Measurements from ENCODE around the gene ERG. TPM values are rescaled to one million over a fixed set of nuclear protein-coding genes. Genes with fewer than 3 reads are reported as not detected.
A peak's percentile ranks its signal among the peaks of the same experiment; 100 is the strongest.

The ERG gene
- polyA plus RNA-seq, 2 of the 4 experiments (the other 2 are of a cell fraction): not detected

- TF ChIP-seq RNF2 (IDR thresholded peaks at IDR 0.05; ENCODE audit: borderline replicate concordance, low read depth): no peak
- TF ChIP-seq CHD4 (IDR thresholded peaks at IDR 0.05; ENCODE audit: borderline replicate concordance): no peak
- TF ChIP-seq KDM5A (IDR thresholded peaks at IDR 0.05): no peak
These were observed 163.4 kb downstream of the ERG start (continued) for GRCh38 chr21:38334866-38335265.

- no peak overlapping the region for H3K4me2 ChIP-seq
- CTCF ChIA-PET: interaction anchor here (1.1 kb wide), 1 partner anchor 416 kb away, joined by 3 read pairs; no protein-coding TSS in a partner anchor
- H3K27ac ChIP-seq: peak overlapping the region in 1 of 2 experiments; percentile 32; a peak in 1 of 6 replicates
- WGBS (ENCODE audit: missing lambda C conversion rate): 77% methylated on average over 8 of the region's 8 CpGs
- DNase-seq (ENCODE audit: low read depth in 1 of 2, low spot score in 1 of 2): no peak
- H3K9me3 ChIP-seq: no peaks in the 10 kb centered on the region
- H3K4me1 ChIP-seq: no peaks in the 10 kb centered on the region
- no peak for ATAC-seq
- no peak for FAIRE-seq
- TF ChIP-seq POLR2AphosphoS2 (conservative IDR thresholded peaks at IDR 0.05; ENCODE audit: low read length) (no peak), HOXB13 (CRISPR knock-in tag; IDR thresholded peaks at IDR 0.05; ENCODE audit: low read depth) (no peak), E2F6 (IDR thresholded peaks at IDR 0.05; ENCODE audit: borderline replicate concordance, low read depth) (no peak), NPAS2 (CRISPR knock-in tag; IDR thresholded peaks at IDR 0.05; ENCODE audit: borderline replicate concordance) (no peak), HDAC2 (IDR thresholded peaks at IDR 0.05) (no peak), CBX8 (IDR thresholded peaks at IDR 0.05) (no peak), SMC3 (IDR thresholded peaks at IDR 0.05) (no peak), HOXB5 (CRISPR knock-in tag; IDR thresholded peaks at IDR 0.05) (no peak)
- POLR2A ChIA-PET: no interaction called here
- no peak overlapping the region for H3K4me3 ChIP-seq
These were observed 164.7 kb downstream of the ERG start for GRCh38 chr21:38333301-38334272.

- 53% methylated on average over 2 of the region's 2 CpGs for WGBS (ENCODE audit: missing lambda C conversion rate)
- H3K4me3 ChIP-seq: no peak overlapping the region
- TF ChIP-seq MAFK (IDR thresholded peaks at IDR 0.05; ENCODE audit: partially characterized antibody) (no peak), POLR2A (IDR thresholded peaks at IDR 0.05; ENCODE audit: low read length) (no peak), FOSB (CRISPR knock-in tag; IDR thresholded peaks at IDR 0.05) (no peak), RCOR1 (IDR thresholded peaks at IDR 0.05; ENCODE audit: low read depth, low read length) (no peak)
- TF ChIP-seq, protein P1, sequence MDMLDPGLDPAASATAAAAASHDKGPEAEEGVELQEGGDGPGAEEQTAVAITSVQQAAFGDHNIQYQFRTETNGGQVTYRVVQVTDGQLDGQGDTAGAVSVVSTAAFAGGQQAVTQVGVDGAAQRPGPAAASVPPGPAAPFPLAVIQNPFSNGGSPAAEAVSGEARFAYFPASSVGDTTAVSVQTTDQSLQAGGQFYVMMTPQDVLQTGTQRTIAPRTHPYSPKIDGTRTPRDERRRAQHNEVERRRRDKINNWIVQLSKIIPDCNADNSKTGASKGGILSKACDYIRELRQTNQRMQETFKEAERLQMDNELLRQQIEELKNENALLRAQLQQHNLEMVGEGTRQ (IDR thresholded peaks at IDR 0.05): no peak
- H3K27ac ChIP-seq: no peak overlapping the region
- ChIA-PET POLR2A (no interaction called here), CTCF (interaction anchor here (0.9 kb wide), 1 partner anchor 202 kb away, joined by 3 read pairs; no protein-coding TSS in a partner anchor)
- H3K4me1 ChIP-seq: 0 out of 3 replicates have a peak, but pooled peaks cover 4% of the 10 kb centered on the region
- DNase-seq (ENCODE audit: low read depth in 1 of 2, low spot score in 1 of 2) (no peak), ATAC-seq (no peak), FAIRE-seq (no peak)
- H3K9me3 ChIP-seq: no peaks in the 10 kb centered on the region
- no peak overlapping the region for H3K4me2 ChIP-seq
These were observed 167.6 kb downstream of the ERG start for GRCh38 chr21:38330666-38331065.

Small RNA genes within 50 kb of the gene (small RNA-seq; reads per million reads assigned to genes)
- gene SNRPGP13: 0 reads per million in 6 experiments

Other genes with a start within 250 kb of the ERG start
- 0.19 and 0.30 TPM in 2 replicates for gene KCNJ15, start 241.5 kb downstream of the ERG start, polyA plus RNA-seq (2011; rRNA removed)
- 0.05 to 0.30 TPM in 2 of 3 replicates, not detected in the other for gene KCNJ15, start 241.5 kb downstream of the ERG start, polyA plus RNA-seq (2017; fragmentation: RNase III; extraction: RNeasy Plus Mini Kit Qiagen cat#74134 plus additional on column Dnase treatment)

Measured in A549 (cell line).